HL-60 (cell line): ENCODE results near the gene ADGRD2.

Experiments
- CTCF ChIP-seq: IDR thresholded peaks from one replicate; pipeline ENCODE4 v1.5.1; 2011; ENCODE audit warnings: low read length, control low read depth, inconsistent platforms; ENCODE audit not compliant: insufficient read depth
- GABPA ChIP-seq: IDR thresholded peaks from 2 replicates; pipeline ENCODE4 v1.6.1; 2012; ENCODE audit warnings: low read depth
- POLR2AphosphoS5 ChIP-seq: IDR thresholded peaks from 2 replicates; pipeline ENCODE4 v1.6.1; 2012; ENCODE audit warnings: low read depth
- REST ChIP-seq: IDR thresholded peaks from 2 replicates; pipeline ENCODE4 v1.6.1; 2012; ENCODE audit warnings: low read depth; ENCODE audit not compliant: insufficient replicate concordance
- SPI1 ChIP-seq: IDR thresholded peaks from 2 replicates; pipeline ENCODE4 v1.6.1; 2012; ENCODE audit warnings: low read depth, mild to moderate bottlenecking, borderline replicate concordance

GRCh38 chr9:124493218-124493617 lies 43.0 kb downstream of the ADGRD2 start:
- TF ChIP-seq POLR2AphosphoS5 = no peak
- no peak for TF ChIP-seq CTCF
- TF ChIP-seq GABPA = no peak
- TF ChIP-seq REST = no peak
- no peak for TF ChIP-seq SPI1
